NCI-H226 (cell line): ENCODE measurements around the gene EHF.
"Not testable (repeated sequence)": the region's sequence is repeated elsewhere in the genome, so short reads cannot be mapped to it uniquely, and the experiment has no call there.

Experiments used
- DNase-seq: peaks from one replicate; pipeline ENCODE4 v3.0.0-alpha.2; 2015

The EHF gene

GRCh38 chr11:34620820-34621792, at the start of gene EHF:
TSS of gene EHF (plus strand) at chr11:34621093. CDS start at chr11:34642631, 21,538 bp downstream.
- no peak for DNase-seq

- DNase-seq, result no peak
Observed at GRCh38 chr11:34573537-34573936, 47.4 kb upstream of the EHF start.

- no peak for DNase-seq
Observed at GRCh38 chr11:34575261-34575660, 45.6 kb upstream of the EHF start.

GRCh38 chr11:34575671-34576070, 45.2 kb upstream of the EHF start:
- no peak for DNase-seq

- DNase-seq, result no peak
Observed at GRCh38 chr11:34576331-34576730, 44.6 kb upstream of the EHF start.

- no peak for DNase-seq
Observed at GRCh38 chr11:34583818-34584217, 37.1 kb upstream of the EHF start.

- DNase-seq, result no peak
Observed at GRCh38 chr11:34585304-34585734, 35.6 kb upstream of the EHF start.

- DNase-seq, result peak; percentile 24
Observed at GRCh38 chr11:34585735-34586487, 35.0 kb upstream of the EHF start.

GRCh38 chr11:34586488-34587281, 34.2 kb upstream of the EHF start:
- DNase-seq, result no peak

GRCh38 chr11:34587282-34587677, 33.6 kb upstream of the EHF start:
- no peak for DNase-seq

GRCh38 chr11:34588023-34588422, 32.9 kb upstream of the EHF start:
- no peak for DNase-seq

- no peak for DNase-seq
Observed at GRCh38 chr11:34588701-34589100, 32.2 kb upstream of the EHF start.

GRCh38 chr11:34589177-34589576, 31.7 kb upstream of the EHF start:
- not testable (repeated sequence) for DNase-seq

GRCh38 chr11:34593085-34593484, 27.8 kb upstream of the EHF start:
- no peak for DNase-seq

GRCh38 chr11:34594603-34595002, 26.3 kb upstream of the EHF start:
- DNase-seq, result no peak

GRCh38 chr11:34595391-34595790, 25.5 kb upstream of the EHF start:
- DNase-seq, result no peak

GRCh38 chr11:34595960-34596644, 24.8 kb upstream of the EHF start:
- DNase-seq, result no peak

GRCh38 chr11:34599406-34599945, 21.4 kb upstream of the EHF start:
- DNase-seq, result peak; percentile 97

GRCh38 chr11:34600339-34601084, 20.4 kb upstream of the EHF start:
- peak; percentile 95 for DNase-seq

GRCh38 chr11:34601085-34601444, 19.8 kb upstream of the EHF start:
- DNase-seq, result no peak

GRCh38 chr11:34601609-34602008, 19.3 kb upstream of the EHF start:
- no peak for DNase-seq
